Adrenal gland (tissue), 5 donors: ENCODE data around the gene TSPAN9.

ENCODE experiments used
- CTCF ChIP-seq, 6 experiments: fragments of 450-650 bp in 4 of 6; fragments of 200-600 bp in 2 of 6; sonication (generic) in 1 of 6; IDR thresholded peaks; 1 replicate in 5 of 6; 2 replicates in 1 of 6; pipeline versions ENCODE4 v1.5.1 to v1.8.0; 2016 to 2021; ENCODE audit warnings: antibody characterized with exemption in 6 of 6, mild to moderate bottlenecking in 2 of 6, moderate library complexity in 1 of 6
- POLR2A ChIP-seq, 2 donors: fragments of 450-650 bp; IDR thresholded peaks; one replicate each; pipeline ENCODE4 v1.6.1; 2017; ENCODE audit warnings: antibody characterized with exemption in 2 of 2, mild to moderate bottlenecking in 2 of 2, moderate library complexity in 1 of 2
- donor health status: DM: no; HTN: no; CAD: no.

GRCh38 chr12:3038166-3038565 is 39.0 kb upstream of the TSPAN9 start:
- TF ChIP-seq CTCF (IDR thresholded peaks at IDR 0.05) (no peak), POLR2A (IDR thresholded peaks at IDR 0.05) (no peak)
